GM12878 (cell line): Measurements from ENCODE around the gene RAPGEF3. TPM values are rescaled to one million over a fixed set of nuclear protein-coding genes. Genes with fewer than 3 reads are reported as not detected.
A peak's percentile ranks its signal among the peaks of the same experiment; 100 is the strongest.

ENCODE experiments used
- BACH1 ChIP-seq: fragments of 450-650 bp; IDR thresholded peaks from 2 replicates; pipeline ENCODE4 v1.6.1; 2017; ENCODE audit warnings: mild to moderate bottlenecking, borderline replicate concordance
- CBFB ChIP-seq: IDR thresholded peaks from 2 replicates; pipeline ENCODE4 v1.6.1; 2016; ENCODE audit warnings: antibody characterized with exemption, low read depth
- IRF4 ChIP-seq: IDR thresholded peaks from 2 replicates; pipeline ENCODE4 v1.6.1; 2011; ENCODE audit warnings: low read depth, low read length
- NFYA ChIP-seq: IDR thresholded peaks from 2 replicates; pipeline ENCODE4 v1.6.1; 2011; ENCODE audit warnings: low read depth, mild to moderate bottlenecking, low read length, improper control_type of control experiment, borderline replicate concordance
- NFYB ChIP-seq: IDR thresholded peaks from 2 replicates; pipeline ENCODE4 v1.6.1; 2011; ENCODE audit warnings: low read depth, mild to moderate bottlenecking, low read length, improper control_type of control experiment, moderate library complexity; ENCODE audit not compliant: insufficient read depth
- RBBP5 ChIP-seq: fragments of 200-600 bp; sonication (generic); conservative IDR thresholded peaks from 2 replicates; pipeline ENCODE4 v1.6.1; 2016
- RCOR1 ChIP-seq: conservative IDR thresholded peaks from 2 replicates; pipeline ENCODE4 v1.6.1; 2012; ENCODE audit warnings: low read depth, low read length, improper control_type of control experiment
- REST ChIP-seq: IDR thresholded peaks from 2 replicates; pipeline ENCODE4 v1.6.1; 2012; ENCODE audit warnings: mild to moderate bottlenecking, low read depth, low read length
- RUNX3 ChIP-seq: IDR thresholded peaks from 2 replicates; pipeline ENCODE4 v1.6.1; 2012; ENCODE audit warnings: low read length, inconsistent platforms
- SPI1 ChIP-seq: IDR thresholded peaks from 2 replicates; pipeline ENCODE4 v1.6.1; 2011; ENCODE audit warnings: low read depth, mild to moderate bottlenecking, low read length, moderate library complexity, borderline replicate concordance; ENCODE audit not compliant: insufficient read depth
- SREBF2 ChIP-seq: IDR thresholded peaks from 2 replicates; pipeline ENCODE4 v1.6.1; 2012; ENCODE audit warnings: mild to moderate bottlenecking, low read length
- ZNF217 ChIP-seq: fragments of 450-650 bp; IDR thresholded peaks from 2 replicates; pipeline ENCODE4 v1.6.1; 2017; ENCODE audit warnings: antibody characterized with exemption, mild to moderate bottlenecking
- ZSCAN29 ChIP-seq: fragments of 450-650 bp; IDR thresholded peaks from 2 replicates; pipeline ENCODE4 v1.6.1; 2017; ENCODE audit warnings: mild to moderate bottlenecking, moderate library complexity
- polyA plus RNA-seq, 11 experiments: library from polyadenylated mRNA; depleted of rRNA in 4 of 11; unstranded in 6 of 11; stranded (reverse) in 5 of 11; fragments of >200 nt; fragmentation: Nextera tagmentation in 4 of 11; fragmentation: Illumina TruSeq in 1 of 11; extraction: Ambion mirVana in 4 of 11; extraction: Trizol in 1 of 11; gene quantifications; 1 replicate in 1 of 11; 2 replicates in 10 of 11; pipeline versions ENCODE4 v1.2.1 to v1.2.3, GENCODE V29; 2011 to 2016; ENCODE audit warnings: inconsistent platforms in 2 of 11, missing spikeins in 2 of 11, low read depth in 1 of 11
- total RNA-seq, 4 experiments: library from RNA; depleted of rRNA in 3 of 4; stranded (reverse); fragments of >200 nt in 3 of 4; fragmentation: Illumina TruSeq in 1 of 4; extraction: Trizol in 1 of 4; gene quantifications; 2 replicates each; pipeline versions ENCODE4 v1.2.1 to v1.2.3, GENCODE V29; 2013 to 2021
- TF ChIP-seq, protein P1 (sequence below): fragments of 450-650 bp; IDR thresholded peaks from 2 replicates; pipeline ENCODE4 v1.6.1; 2017; ENCODE audit warnings: mild to moderate bottlenecking, moderate library complexity
- TF ChIP-seq, protein P2 (sequence below): IDR thresholded peaks from 2 replicates; pipeline ENCODE4 v1.6.1; 2011; ENCODE audit warnings: mild to moderate bottlenecking, low read depth, low read length, moderate library complexity; ENCODE audit not compliant: insufficient replicate concordance
- TF ChIP-seq, protein P3 (sequence below): fragments of 450-650 bp; formaldehyde crosslinking; IDR thresholded peaks from 2 replicates; pipeline ENCODE4 v1.4.0; 2022; ENCODE audit warnings: mild to moderate bottlenecking, moderate library complexity

RAPGEF3 gene
- total and polyA plus RNA-seq, 10 of the 15 experiments (the other 5 are each of a cell fraction or from before 2014, with no cell fraction given): 0.02 to 0.92 (median 0.31) TPM; not detected in 2

DNA sequence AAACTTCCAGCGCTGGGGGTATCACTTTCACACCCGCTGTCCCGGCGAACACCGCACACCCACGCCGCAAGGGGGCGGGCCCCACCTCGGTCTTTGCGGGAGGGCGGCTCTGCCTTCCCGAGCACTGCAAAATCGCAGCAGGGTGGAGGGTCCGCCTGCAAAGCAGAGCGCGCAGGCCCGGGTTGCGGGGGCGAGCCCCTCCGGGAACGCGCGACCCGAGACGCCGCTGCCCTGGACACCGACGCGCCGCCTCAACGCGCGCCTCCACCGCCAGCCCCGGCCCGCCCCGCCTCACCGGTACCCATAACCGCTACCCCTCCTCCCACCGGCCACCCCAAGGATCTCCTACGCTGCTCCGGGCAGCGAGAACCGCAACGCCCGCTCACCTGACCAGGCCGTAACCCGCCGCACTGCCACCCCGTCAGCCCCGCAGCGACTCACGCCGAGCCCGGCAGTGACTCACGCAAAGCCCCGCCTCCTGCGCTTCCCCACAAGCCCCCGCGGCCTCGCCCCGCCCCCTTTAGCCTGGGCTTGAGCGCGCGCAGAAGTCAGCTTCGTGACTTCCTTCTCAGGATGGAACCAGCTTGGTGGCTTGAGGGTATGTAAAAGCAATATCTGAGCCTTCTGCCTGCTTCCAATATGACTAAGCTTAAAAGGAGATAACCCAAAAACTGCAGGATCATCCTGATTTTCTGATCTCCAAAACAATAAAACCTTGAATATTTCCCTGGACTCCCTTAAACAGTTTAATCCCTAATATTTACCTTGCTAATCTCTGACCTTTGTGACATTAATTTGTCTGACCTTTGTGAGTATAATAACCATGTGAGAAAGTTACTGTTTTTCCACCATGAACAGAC lies 52.9 kb downstream of the RAPGEF3 start, which contains the start of gene RPAP3 (continued):
- no peak; the same call in 1 of the 2 replicates for TF ChIP-seq IRF4
- TF ChIP-seq RUNX3: peak; percentile 63
- TF ChIP-seq BACH1: peak; percentile 97
- no peak for TF ChIP-seq RBBP5
- peak; percentile 83; the same call in 1 of the 2 replicates for TF ChIP-seq ZNF217
- TF ChIP-seq RCOR1: no peak
- TF ChIP-seq, protein P1, sequence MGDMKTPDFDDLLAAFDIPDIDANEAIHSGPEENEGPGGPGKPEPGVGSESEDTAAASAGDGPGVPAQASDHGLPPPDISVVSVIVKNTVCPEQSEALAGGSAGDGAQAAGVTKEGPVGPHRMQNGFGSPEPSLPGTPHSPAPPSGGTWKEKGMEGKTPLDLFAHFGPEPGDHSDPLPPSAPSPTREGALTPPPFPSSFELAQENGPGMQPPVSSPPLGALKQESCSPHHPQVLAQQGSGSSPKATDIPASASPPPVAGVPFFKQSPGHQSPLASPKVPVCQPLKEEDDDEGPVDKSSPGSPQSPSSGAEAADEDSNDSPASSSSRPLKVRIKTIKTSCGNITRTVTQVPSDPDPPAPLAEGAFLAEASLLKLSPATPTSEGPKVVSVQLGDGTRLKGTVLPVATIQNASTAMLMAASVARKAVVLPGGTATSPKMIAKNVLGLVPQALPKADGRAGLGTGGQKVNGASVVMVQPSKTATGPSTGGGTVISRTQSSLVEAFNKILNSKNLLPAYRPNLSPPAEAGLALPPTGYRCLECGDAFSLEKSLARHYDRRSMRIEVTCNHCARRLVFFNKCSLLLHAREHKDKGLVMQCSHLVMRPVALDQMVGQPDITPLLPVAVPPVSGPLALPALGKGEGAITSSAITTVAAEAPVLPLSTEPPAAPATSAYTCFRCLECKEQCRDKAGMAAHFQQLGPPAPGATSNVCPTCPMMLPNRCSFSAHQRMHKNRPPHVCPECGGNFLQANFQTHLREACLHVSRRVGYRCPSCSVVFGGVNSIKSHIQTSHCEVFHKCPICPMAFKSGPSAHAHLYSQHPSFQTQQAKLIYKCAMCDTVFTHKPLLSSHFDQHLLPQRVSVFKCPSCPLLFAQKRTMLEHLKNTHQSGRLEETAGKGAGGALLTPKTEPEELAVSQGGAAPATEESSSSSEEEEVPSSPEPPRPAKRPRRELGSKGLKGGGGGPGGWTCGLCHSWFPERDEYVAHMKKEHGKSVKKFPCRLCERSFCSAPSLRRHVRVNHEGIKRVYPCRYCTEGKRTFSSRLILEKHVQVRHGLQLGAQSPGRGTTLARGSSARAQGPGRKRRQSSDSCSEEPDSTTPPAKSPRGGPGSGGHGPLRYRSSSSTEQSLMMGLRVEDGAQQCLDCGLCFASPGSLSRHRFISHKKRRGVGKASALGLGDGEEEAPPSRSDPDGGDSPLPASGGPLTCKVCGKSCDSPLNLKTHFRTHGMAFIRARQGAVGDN: no peak; the same call in 1 of the 2 replicates
- TF ChIP-seq, protein P2, sequence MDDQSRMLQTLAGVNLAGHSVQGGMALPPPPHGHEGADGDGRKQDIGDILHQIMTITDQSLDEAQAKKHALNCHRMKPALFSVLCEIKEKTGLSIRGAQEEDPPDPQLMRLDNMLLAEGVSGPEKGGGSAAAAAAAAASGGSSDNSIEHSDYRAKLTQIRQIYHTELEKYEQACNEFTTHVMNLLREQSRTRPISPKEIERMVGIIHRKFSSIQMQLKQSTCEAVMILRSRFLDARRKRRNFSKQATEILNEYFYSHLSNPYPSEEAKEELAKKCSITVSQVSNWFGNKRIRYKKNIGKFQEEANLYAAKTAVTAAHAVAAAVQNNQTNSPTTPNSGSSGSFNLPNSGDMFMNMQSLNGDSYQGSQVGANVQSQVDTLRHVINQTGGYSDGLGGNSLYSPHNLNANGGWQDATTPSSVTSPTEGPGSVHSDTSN: no peak
- TF ChIP-seq, protein P3, sequence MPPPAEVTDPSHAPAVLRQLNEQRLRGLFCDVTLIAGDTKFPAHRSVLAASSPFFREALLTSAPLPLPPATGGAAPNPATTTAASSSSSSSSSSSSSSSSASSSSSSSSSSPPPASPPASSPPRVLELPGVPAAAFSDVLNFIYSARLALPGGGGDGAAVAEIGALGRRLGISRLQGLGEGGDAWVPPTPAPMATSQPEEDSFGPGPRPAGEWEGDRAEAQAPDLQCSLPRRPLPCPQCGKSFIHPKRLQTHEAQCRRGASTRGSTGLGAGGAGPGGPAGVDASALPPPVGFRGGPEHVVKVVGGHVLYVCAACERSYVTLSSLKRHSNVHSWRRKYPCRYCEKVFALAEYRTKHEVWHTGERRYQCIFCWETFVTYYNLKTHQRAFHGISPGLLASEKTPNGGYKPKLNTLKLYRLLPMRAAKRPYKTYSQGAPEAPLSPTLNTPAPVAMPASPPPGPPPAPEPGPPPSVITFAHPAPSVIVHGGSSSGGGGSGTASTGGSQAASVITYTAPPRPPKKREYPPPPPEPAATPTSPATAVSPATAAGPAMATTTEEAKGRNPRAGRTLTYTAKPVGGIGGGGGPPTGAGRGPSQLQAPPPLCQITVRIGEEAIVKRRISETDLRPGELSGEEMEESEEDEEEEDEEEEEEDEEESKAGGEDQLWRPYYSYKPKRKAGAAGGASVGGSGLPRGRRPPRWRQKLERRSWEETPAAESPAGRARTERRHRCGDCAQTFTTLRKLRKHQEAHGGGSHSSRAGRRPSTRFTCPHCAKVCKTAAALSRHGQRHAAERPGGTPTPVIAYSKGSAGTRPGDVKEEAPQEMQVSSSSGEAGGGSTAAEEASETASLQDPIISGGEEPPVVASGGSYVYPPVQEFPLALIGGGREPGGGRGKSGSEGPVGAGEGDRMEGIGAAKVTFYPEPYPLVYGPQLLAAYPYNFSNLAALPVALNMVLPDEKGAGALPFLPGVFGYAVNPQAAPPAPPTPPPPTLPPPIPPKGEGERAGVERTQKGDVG: no peak
- peak; percentile 7; the same call in 1 of the 2 replicates for TF ChIP-seq SPI1
- no peak for TF ChIP-seq NFYB
- TF ChIP-seq CBFB: peak; percentile 60; the same call in 1 of the 2 replicates
- TF ChIP-seq NFYA: no peak
- TF ChIP-seq REST: no peak
- 0 out of 2 replicates have a peak, but pooled peaks have one; percentile 16 for TF ChIP-seq ZSCAN29
- no peak for TF ChIP-seq SREBF2
